A549 (cell line): Measurements from ENCODE around the gene AFF3.

ENCODE experiments used
- CBX2 ChIP-seq: fragments of 200-600 bp; sonication (generic); IDR thresholded peaks from 2 replicates; pipeline ENCODE4 v1.6.1; 2016; ENCODE audit warnings: low read depth, mild to moderate bottlenecking, borderline replicate concordance
- CEBPB ChIP-seq, 2 experiments: fragments of >200 bp in 1 of 2; sonication (Bioruptor Twin) in 1 of 2; formaldehyde crosslinking in 1 of 2; IDR thresholded peaks; 2 replicates each; pipeline ENCODE4 v1.6.1; 2012 to 2016
- EHMT2 ChIP-seq: fragments of 200-600 bp; sonication (generic); IDR thresholded peaks from 2 replicates; pipeline ENCODE4 v1.6.1; 2016; ENCODE audit warnings: antibody characterized with exemption, low read depth, mild to moderate bottlenecking, moderate library complexity
- EP300 ChIP-seq, 2 experiments: fragments of >200 bp; sonication (Bioruptor Twin); formaldehyde crosslinking; IDR thresholded peaks; 2 replicates in 1 of 2; 3 replicates in 1 of 2; pipeline ENCODE4 v1.6.1; 2016 to 2017
- ESRRA ChIP-seq: fragments of 150-350 bp; IDR thresholded peaks from 2 replicates; pipeline ENCODE4 v1.6.1; 2014; ENCODE audit warnings: mild to moderate bottlenecking, low read length, borderline replicate concordance
- GATA3 ChIP-seq: IDR thresholded peaks from 2 replicates; pipeline ENCODE4 v1.6.1; 2012; ENCODE audit warnings: borderline replicate concordance
- POLR2A ChIP-seq: IDR thresholded peaks from 2 replicates; pipeline ENCODE4 v1.6.1; 2012; ENCODE audit warnings: mild to moderate bottlenecking, low read length
- RAD21 ChIP-seq, 2 experiments: fragments of >200 bp in 1 of 2; sonication (Bioruptor Twin) in 1 of 2; formaldehyde crosslinking in 1 of 2; IDR thresholded peaks in 1 of 2; conservative IDR thresholded peaks in 1 of 2; 2 replicates in 1 of 2; 3 replicates in 1 of 2; pipeline ENCODE4 v1.6.1; 2012 to 2018; ENCODE audit warnings: inconsistent platforms in 1 of 2
- ZNF302 ChIP-seq: fragments of 250-450 bp; sonication (Bioruptor Pico); IDR thresholded peaks from 2 replicates; pipeline ENCODE4 v1.9.0; 2021; ENCODE audit warnings: inconsistent platforms, mild to moderate bottlenecking, moderate library complexity
- TF ChIP-seq, protein P1 (sequence below): fragments of >200 bp; sonication (Bioruptor Twin); formaldehyde crosslinking; IDR thresholded peaks from 3 replicates; pipeline ENCODE4 v1.5.1; 2016
- TF ChIP-seq, protein P2 (sequence below): fragments of 250-450 bp; sonication (Bioruptor Pico); IDR thresholded peaks from 2 replicates; pipeline ENCODE4 v1.5.0; 2021; ENCODE audit warnings: mild to moderate bottlenecking, moderate library complexity, borderline replicate concordance
- TF ChIP-seq, protein P3 (sequence below): fragments of 200-600 bp; sonication (generic); IDR thresholded peaks from 2 replicates; pipeline ENCODE4 v1.6.1; 2016; ENCODE audit warnings: antibody characterized with exemption, mild to moderate bottlenecking, moderate library complexity

DNA sequence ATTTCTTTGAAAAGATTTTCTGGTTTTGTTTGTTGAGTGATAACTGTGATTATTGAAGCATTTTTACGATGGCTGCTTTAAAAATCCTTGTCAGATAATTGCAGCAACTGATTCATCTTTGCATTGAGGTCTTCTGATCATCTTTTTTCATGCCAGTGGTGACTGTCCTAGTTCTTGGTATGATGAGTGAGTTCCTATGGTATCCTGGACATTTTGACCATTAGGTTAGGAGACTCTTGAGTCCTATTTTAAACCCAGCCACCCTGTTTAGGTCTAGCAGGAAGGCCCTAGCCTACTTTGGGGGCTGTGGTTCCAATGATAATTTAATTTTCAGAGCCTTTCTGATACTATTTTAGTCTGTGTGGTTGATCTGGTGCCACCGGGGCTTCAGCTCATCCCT is 579.9 kb downstream of the AFF3 start:
- TF ChIP-seq, protein P1, sequence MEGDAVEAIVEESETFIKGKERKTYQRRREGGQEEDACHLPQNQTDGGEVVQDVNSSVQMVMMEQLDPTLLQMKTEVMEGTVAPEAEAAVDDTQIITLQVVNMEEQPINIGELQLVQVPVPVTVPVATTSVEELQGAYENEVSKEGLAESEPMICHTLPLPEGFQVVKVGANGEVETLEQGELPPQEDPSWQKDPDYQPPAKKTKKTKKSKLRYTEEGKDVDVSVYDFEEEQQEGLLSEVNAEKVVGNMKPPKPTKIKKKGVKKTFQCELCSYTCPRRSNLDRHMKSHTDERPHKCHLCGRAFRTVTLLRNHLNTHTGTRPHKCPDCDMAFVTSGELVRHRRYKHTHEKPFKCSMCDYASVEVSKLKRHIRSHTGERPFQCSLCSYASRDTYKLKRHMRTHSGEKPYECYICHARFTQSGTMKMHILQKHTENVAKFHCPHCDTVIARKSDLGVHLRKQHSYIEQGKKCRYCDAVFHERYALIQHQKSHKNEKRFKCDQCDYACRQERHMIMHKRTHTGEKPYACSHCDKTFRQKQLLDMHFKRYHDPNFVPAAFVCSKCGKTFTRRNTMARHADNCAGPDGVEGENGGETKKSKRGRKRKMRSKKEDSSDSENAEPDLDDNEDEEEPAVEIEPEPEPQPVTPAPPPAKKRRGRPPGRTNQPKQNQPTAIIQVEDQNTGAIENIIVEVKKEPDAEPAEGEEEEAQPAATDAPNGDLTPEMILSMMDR = no peak
- TF ChIP-seq POLR2A (no peak), EP300 (IDR thresholded peaks at IDR 0.05) (no peak), CBX2 (no peak), GATA3 (no peak), CEBPB (IDR thresholded peaks at IDR 0.05) (no peak), EHMT2 (no peak), ZNF302 (CRISPR knock-in tag) (no peak), ESRRA (no peak), RAD21 (conservative IDR thresholded peaks at IDR 0.05 in 1 of 2, IDR thresholded peaks at IDR 0.05 in 1 of 2) (no peak)
- TF ChIP-seq, protein P2, sequence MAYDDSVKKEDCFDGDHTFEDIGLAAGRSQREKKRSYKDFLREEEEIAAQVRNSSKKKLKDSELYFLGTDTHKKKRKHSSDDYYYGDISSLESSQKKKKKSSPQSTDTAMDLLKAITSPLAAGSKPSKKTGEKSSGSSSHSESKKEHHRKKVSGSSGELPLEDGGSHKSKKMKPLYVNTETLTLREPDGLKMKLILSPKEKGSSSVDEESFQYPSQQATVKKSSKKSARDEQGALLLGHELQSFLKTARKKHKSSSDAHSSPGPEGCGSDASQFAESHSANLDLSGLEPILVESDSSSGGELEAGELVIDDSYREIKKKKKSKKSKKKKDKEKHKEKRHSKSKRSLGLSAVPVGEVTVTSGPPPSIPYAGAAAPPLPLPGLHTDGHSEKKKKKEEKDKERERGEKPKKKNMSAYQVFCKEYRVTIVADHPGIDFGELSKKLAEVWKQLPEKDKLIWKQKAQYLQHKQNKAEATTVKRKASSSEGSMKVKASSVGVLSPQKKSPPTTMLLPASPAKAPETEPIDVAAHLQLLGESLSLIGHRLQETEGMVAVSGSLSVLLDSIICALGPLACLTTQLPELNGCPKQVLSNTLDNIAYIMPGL (CRISPR knock-in tag) = no peak
- TF ChIP-seq, protein P3, sequence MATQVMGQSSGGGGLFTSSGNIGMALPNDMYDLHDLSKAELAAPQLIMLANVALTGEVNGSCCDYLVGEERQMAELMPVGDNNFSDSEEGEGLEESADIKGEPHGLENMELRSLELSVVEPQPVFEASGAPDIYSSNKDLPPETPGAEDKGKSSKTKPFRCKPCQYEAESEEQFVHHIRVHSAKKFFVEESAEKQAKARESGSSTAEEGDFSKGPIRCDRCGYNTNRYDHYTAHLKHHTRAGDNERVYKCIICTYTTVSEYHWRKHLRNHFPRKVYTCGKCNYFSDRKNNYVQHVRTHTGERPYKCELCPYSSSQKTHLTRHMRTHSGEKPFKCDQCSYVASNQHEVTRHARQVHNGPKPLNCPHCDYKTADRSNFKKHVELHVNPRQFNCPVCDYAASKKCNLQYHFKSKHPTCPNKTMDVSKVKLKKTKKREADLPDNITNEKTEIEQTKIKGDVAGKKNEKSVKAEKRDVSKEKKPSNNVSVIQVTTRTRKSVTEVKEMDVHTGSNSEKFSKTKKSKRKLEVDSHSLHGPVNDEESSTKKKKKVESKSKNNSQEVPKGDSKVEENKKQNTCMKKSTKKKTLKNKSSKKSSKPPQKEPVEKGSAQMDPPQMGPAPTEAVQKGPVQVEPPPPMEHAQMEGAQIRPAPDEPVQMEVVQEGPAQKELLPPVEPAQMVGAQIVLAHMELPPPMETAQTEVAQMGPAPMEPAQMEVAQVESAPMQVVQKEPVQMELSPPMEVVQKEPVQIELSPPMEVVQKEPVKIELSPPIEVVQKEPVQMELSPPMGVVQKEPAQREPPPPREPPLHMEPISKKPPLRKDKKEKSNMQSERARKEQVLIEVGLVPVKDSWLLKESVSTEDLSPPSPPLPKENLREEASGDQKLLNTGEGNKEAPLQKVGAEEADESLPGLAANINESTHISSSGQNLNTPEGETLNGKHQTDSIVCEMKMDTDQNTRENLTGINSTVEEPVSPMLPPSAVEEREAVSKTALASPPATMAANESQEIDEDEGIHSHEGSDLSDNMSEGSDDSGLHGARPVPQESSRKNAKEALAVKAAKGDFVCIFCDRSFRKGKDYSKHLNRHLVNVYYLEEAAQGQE = no peak
